Endothelial cell (in vitro differentiated cells): ENCODE results near the gene SHC3. TPM values are rescaled to one million over a fixed set of nuclear protein-coding genes. Genes with fewer than 3 reads are reported as not detected.

Experiments used
- DNase-seq: peaks from one replicate; pipeline ENCODE4 v3.0.0; 2021; ENCODE audit warnings: low spot score
- H3K27ac Mint-ChIP-seq: one replicate; pipeline ENCODE4 v1.8.0; 2021; ENCODE audit warnings: mixed read lengths, inconsistent platforms; ENCODE audit not compliant: unreplicated experiment
- H3K27me3 Mint-ChIP-seq: one replicate; pipeline ENCODE4 v1.8.0; 2021; ENCODE audit warnings: mild to moderate bottlenecking, moderate library complexity, mixed read lengths, inconsistent platforms; ENCODE audit not compliant: unreplicated experiment
- H3K36me3 Mint-ChIP-seq: one replicate; pipeline ENCODE4 v1.8.0; 2021; ENCODE audit warnings: mild to moderate bottlenecking, low read depth, mixed read lengths, inconsistent platforms; ENCODE audit not compliant: unreplicated experiment
- H3K4me1 Mint-ChIP-seq: one replicate; pipeline ENCODE4 v1.8.0; 2021; ENCODE audit warnings: mild to moderate bottlenecking, mixed read lengths, inconsistent platforms; ENCODE audit not compliant: unreplicated experiment
- H3K4me3 Mint-ChIP-seq: one replicate; pipeline ENCODE4 v1.8.0; 2021; ENCODE audit warnings: mild to moderate bottlenecking, mixed read lengths, inconsistent platforms; ENCODE audit not compliant: unreplicated experiment
- H3K9me3 Mint-ChIP-seq: one replicate; pipeline ENCODE4 v1.8.0; 2021; ENCODE audit warnings: mixed read lengths, inconsistent platforms; ENCODE audit not compliant: unreplicated experiment
- total RNA-seq: library from RNA; stranded (reverse); fragmentation: NEBNext Ultra II Directional; extraction: Animal tissue kit (Norgen Biotek cat#: 25700); gene quantifications from one replicate; pipeline ENCODE4 v1.2.1, GENCODE V29; 2021; ENCODE audit not compliant: unreplicated experiment
- TF ChIP-seq, protein P1 (sequence below): fragments of 200-600 bp; sonication (generic); IDR thresholded peaks from one replicate; pipeline ENCODE4 v1.5.0; 2021; ENCODE audit warnings: antibody characterized with exemption; ENCODE audit not compliant: unreplicated experiment

Gene SHC3
- total RNA-seq, 1 donor from 2014 or later, result 6.5 TPM

DNA sequence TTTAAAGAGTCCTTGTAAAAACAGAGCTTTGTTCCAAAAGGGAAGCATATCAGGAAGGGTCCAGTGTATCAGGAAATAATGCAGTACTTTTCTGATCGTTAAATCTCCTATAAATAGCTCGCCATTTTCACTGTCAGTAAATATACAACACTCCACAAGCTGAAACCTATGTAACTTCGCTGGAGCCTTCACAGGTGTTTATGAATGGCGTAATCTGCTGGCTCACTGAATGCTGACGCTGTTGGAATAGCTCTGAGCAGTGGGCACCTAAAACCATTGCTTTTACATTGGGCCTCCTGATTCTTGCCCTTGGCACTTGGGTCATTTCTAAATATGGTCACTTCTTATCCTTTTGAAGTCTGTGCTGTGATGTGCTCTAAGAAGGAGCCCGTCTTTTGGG lies 4.3 kb downstream of the SHC3 start:
- Mint-ChIP-seq H3K4me1 (peaks cover 13% of the 10 kb centered on the region), H3K27ac (no peak overlapping the region), H3K4me3 (no peak overlapping the region), H3K27me3 (peaks cover 5% of the 10 kb centered on the region), H3K9me3 (no peaks in the 10 kb centered on the region), H3K36me3 (no peaks in the 10 kb centered on the region)
- TF ChIP-seq, protein P1, sequence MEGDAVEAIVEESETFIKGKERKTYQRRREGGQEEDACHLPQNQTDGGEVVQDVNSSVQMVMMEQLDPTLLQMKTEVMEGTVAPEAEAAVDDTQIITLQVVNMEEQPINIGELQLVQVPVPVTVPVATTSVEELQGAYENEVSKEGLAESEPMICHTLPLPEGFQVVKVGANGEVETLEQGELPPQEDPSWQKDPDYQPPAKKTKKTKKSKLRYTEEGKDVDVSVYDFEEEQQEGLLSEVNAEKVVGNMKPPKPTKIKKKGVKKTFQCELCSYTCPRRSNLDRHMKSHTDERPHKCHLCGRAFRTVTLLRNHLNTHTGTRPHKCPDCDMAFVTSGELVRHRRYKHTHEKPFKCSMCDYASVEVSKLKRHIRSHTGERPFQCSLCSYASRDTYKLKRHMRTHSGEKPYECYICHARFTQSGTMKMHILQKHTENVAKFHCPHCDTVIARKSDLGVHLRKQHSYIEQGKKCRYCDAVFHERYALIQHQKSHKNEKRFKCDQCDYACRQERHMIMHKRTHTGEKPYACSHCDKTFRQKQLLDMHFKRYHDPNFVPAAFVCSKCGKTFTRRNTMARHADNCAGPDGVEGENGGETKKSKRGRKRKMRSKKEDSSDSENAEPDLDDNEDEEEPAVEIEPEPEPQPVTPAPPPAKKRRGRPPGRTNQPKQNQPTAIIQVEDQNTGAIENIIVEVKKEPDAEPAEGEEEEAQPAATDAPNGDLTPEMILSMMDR, result no peak
- DNase-seq, result no peak

DNA sequence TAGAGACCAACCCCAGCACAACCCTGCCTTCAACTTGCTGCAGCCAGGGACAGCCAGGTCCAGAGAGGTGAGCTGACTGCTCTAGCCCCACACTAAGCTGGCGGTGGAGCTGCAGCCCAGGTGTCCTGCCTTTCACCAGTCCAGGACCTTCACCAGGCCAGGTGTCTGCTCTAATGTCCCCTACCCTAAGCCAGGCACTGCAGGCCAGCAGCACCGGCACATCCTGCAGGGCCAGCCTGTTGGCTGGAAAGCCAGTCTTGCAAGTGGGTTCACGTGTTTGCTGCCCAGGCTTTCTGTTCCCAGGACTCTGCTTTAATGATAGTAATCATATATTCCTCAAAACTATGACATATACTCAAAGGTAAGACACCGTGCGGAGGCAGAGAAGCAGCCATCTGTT lies 5.5 kb downstream of the SHC3 start:
- peaks cover 6% of the 10 kb centered on the region for H3K4me1 Mint-ChIP-seq
- H3K36me3 Mint-ChIP-seq, result no peaks in the 10 kb centered on the region
- no peak for DNase-seq
- H3K4me3 Mint-ChIP-seq, result no peak overlapping the region
- H3K27me3 Mint-ChIP-seq, result peaks cover 1% of the 10 kb centered on the region
- TF ChIP-seq, protein P1, result no peak
- no peaks in the 10 kb centered on the region for H3K9me3 Mint-ChIP-seq
- H3K27ac Mint-ChIP-seq, result no peak overlapping the region

DNA sequence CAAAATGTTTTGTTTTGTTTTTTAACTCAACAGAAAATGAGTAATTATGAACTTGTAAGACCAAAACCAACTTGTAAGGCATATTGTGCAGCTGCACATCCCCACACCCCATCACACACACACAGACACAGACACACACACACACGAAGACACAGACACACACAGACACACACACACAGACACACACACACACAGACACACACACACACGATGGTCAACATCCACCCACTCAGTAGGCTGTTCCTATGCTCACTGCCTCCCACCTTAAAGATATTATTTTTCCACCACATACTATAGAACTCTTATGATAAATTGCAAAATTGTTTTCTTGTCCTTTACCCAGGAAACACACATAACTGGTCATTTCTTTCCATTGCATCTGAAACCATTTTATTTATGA lies 6.2 kb downstream of the SHC3 start:
- H3K9me3 Mint-ChIP-seq, result no peaks in the 10 kb centered on the region
- H3K27ac Mint-ChIP-seq, result no peak overlapping the region

DNA sequence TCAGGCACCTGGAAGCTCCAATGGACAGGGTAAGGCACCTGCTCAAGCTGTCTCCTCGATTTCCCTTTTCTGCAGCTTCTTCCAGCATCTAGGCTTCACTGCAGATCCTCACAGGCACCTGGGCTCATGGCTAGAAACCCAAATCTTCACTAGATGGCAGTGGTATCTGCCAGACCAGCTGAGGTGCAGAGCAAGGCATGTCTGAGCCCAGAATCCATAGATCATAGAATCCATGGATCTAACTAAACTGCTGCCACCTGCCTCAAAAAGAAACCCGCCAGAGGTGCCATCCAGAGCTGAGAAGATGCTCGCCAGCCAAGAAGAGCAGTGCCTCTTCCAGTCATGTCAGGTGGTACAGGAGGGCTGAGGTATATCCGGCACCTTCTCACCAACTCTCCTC lies 6.9 kb downstream of the SHC3 start:
- no peak for DNase-seq

More for the DNA sequence above, 6.2 kb downstream of the SHC3 start:
- Mint-ChIP-seq H3K36me3 (no peaks in the 10 kb centered on the region), H3K4me1 (peaks cover 6% of the 10 kb centered on the region), H3K4me3 (no peak overlapping the region), H3K27me3 (peaks cover 1% of the 10 kb centered on the region)
- no peak for DNase-seq
- TF ChIP-seq, protein P1, result no peak

DNA sequence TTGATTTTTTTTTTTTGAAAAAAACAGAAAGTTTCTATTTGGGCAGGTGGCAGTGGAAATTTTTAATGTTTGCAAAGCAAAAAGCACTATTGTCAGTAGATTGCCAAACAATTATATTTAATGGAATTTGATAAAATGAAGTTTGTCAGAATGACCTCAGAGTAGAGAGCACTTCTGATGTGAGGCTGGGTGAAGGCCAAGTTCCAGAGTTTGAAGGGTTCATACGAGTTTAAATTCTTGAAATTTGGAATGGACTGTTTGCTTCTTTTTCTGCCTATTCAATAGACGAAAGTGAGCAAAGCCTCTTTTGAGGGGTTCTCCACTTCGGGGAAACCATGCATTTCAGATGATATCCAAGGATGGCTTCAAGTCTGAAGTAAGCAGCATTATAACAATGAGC lies 7.4 kb downstream of the SHC3 start:
- TF ChIP-seq, protein P1, result no peak
- peaks cover 10% of the 10 kb centered on the region for H3K4me1 Mint-ChIP-seq
- H3K9me3 Mint-ChIP-seq, result no peaks in the 10 kb centered on the region
- no peak for DNase-seq
- no peak overlapping the region for H3K4me3 Mint-ChIP-seq
- H3K27ac Mint-ChIP-seq, result no peak overlapping the region
- peaks cover 1% of the 10 kb centered on the region for H3K27me3 Mint-ChIP-seq
- H3K36me3 Mint-ChIP-seq, result no peaks in the 10 kb centered on the region

More for the DNA sequence above, 6.9 kb downstream of the SHC3 start:
- Mint-ChIP-seq H3K9me3 (no peaks in the 10 kb centered on the region), H3K4me3 (no peak overlapping the region), H3K36me3 (no peaks in the 10 kb centered on the region), H3K4me1 (peaks cover 6% of the 10 kb centered on the region), H3K27me3 (peaks cover 1% of the 10 kb centered on the region), H3K27ac (no peak overlapping the region)
- TF ChIP-seq, protein P1, result no peak
